OCI-LY1 (cell line): Measurements from ENCODE around the gene RHOB.

Experiments
- CTCF ChIP-seq: fragments of 200-600 bp; sonication (generic), shearing (Covaris generic); IDR thresholded peaks from 2 replicates; pipeline ENCODE4 v1.5.1; 2017; ENCODE audit warnings: mild to moderate bottlenecking, antibody characterized with exemption, low read length, moderate library complexity, mixed read lengths
- EZH2 ChIP-seq: fragments of 200-600 bp; sonication (generic), shearing (Covaris generic); IDR thresholded peaks from 2 replicates; pipeline ENCODE4 v1.8.0; 2017; ENCODE audit warnings: borderline replicate concordance, mixed run types, mild to moderate bottlenecking, antibody characterized with exemption, low read length, moderate library complexity, mixed read lengths

DNA sequence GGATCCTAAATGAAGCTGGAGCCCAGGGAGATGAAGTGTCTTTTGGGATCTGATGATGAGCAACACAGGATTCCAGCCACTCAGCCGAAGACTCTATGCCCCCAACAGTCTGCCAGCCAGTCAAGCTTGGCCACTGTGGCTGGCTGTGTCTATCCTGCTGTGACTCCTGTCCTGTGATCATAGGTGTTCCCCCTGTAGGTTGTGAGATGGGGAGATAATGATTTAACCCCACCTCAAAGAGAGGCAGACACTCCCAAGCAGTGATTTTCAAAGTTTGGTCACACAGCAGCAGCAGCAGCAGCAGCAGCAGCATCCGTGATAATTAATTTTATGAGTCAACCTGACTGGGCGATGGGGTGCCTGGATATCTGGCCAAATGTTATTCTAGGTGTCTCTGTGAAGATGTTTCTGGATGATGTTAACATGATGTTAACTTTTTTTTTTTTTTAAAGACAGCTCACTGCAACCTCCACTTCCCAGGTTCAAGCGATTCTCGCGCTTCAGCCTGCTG lies 21.4 kb upstream of the RHOB start:
- TF ChIP-seq CTCF: no peak
- TF ChIP-seq EZH2: no peak
